ENCODE data around the gene UBR1. TPM values are rescaled to one million over a fixed set of nuclear protein-coding genes. Genes with fewer than 3 reads are reported as not detected.
"Not testable (repeated sequence)": the region's sequence is repeated elsewhere in the genome, so short reads cannot be mapped to it uniquely, and the experiment has no call there.

The UBR1 gene
- total RNA-seq, 1 donor = 35.5 TPM

- Histone ChIP-seq H2AFZ (ENCODE audit: low read length) (no peak overlapping the region), H3K4me2 (ENCODE audit: insufficient read depth, low read length) (no peak overlapping the region), H4K20me1 (ENCODE audit: insufficient read depth, low read length) (peaks cover 2% of the 10 kb centered on the region), H3K79me2 (ENCODE audit: insufficient read depth, low read length) (peaks cover 3% of the 10 kb centered on the region), H3K9me3 (ENCODE audit: low read depth, low read length) (no peaks in the 10 kb centered on the region), H3K27me3 (ENCODE audit: insufficient read depth, low read length) (no peaks in the 10 kb centered on the region), H3K4me3 (ENCODE audit: insufficient read depth, low read length) (no peak overlapping the region), H3K36me3 (ENCODE audit: insufficient read depth, low read length) (peaks cover 62% of the 10 kb centered on the region), H3K27ac (ENCODE audit: low read depth, low read length) (no peak overlapping the region), H3K4me1 (ENCODE audit: insufficient read depth, low read length) (no peaks in the 10 kb centered on the region)
- DNase-seq (ENCODE audit: insufficient read length, low spot score, missing footprints) = no peak
- no peak for TF ChIP-seq CTCF (IDR thresholded peaks at IDR 0.05; ENCODE audit: extremely low read depth, low read depth, low read length)
Observed at GRCh38 chr15:43046484-43046883, 59.4 kb downstream of the UBR1 start.

- peaks cover 3% of the 10 kb centered on the region for H3K79me2 ChIP-seq (ENCODE audit: insufficient read depth, low read length)
- no peak for TF ChIP-seq CTCF (IDR thresholded peaks at IDR 0.05; ENCODE audit: extremely low read depth, low read depth, low read length)
- H3K4me2 ChIP-seq (ENCODE audit: insufficient read depth, low read length) = no peak overlapping the region
- H3K27ac ChIP-seq (ENCODE audit: low read depth, low read length) = no peak overlapping the region
- peaks cover 58% of the 10 kb centered on the region for H3K36me3 ChIP-seq (ENCODE audit: insufficient read depth, low read length)
- H2AFZ ChIP-seq (ENCODE audit: low read length) = no peak overlapping the region
- no peak overlapping the region for H3K4me3 ChIP-seq (ENCODE audit: insufficient read depth, low read length)
- no peaks in the 10 kb centered on the region for H4K20me1 ChIP-seq (ENCODE audit: insufficient read depth, low read length)
- H3K4me1 ChIP-seq (ENCODE audit: insufficient read depth, low read length) = no peaks in the 10 kb centered on the region
- H3K9me3 ChIP-seq (ENCODE audit: low read depth, low read length) = no peaks in the 10 kb centered on the region
- no peaks in the 10 kb centered on the region for H3K27me3 ChIP-seq (ENCODE audit: insufficient read depth, low read length)
- DNase-seq (ENCODE audit: insufficient read length, low spot score, missing footprints) = no peak
Observed at GRCh38 chr15:43042885-43043284, 63.0 kb downstream of the UBR1 start.

GRCh38 chr15:43041085-43041484, 64.8 kb downstream of the UBR1 start:
- DNase-seq (ENCODE audit: insufficient read length, low spot score, missing footprints); H3K79me2 ChIP-seq (ENCODE audit: insufficient read depth, low read length); H3K4me3 ChIP-seq (ENCODE audit: insufficient read depth, low read length); H3K27ac ChIP-seq (ENCODE audit: low read depth, low read length); H3K27me3 ChIP-seq (ENCODE audit: insufficient read depth, low read length); H3K9me3 ChIP-seq (ENCODE audit: low read depth, low read length); H3K4me2 ChIP-seq (ENCODE audit: insufficient read depth, low read length); H4K20me1 ChIP-seq (ENCODE audit: insufficient read depth, low read length); H2AFZ ChIP-seq (ENCODE audit: low read length); H3K4me1 ChIP-seq (ENCODE audit: insufficient read depth, low read length): not testable (repeated sequence)
- H3K36me3 ChIP-seq (ENCODE audit: insufficient read depth, low read length) = peaks cover 48% of the 10 kb centered on the region

GRCh38 chr15:43035240-43035639, 70.6 kb downstream of the UBR1 start:
- not testable (repeated sequence) for H2AFZ ChIP-seq (ENCODE audit: low read length); H3K4me3 ChIP-seq (ENCODE audit: insufficient read depth, low read length); H3K9me3 ChIP-seq (ENCODE audit: low read depth, low read length); H3K4me1 ChIP-seq (ENCODE audit: insufficient read depth, low read length); H3K79me2 ChIP-seq (ENCODE audit: insufficient read depth, low read length); H3K27ac ChIP-seq (ENCODE audit: low read depth, low read length); H4K20me1 ChIP-seq (ENCODE audit: insufficient read depth, low read length); H3K27me3 ChIP-seq (ENCODE audit: insufficient read depth, low read length); H3K4me2 ChIP-seq (ENCODE audit: insufficient read depth, low read length); DNase-seq (ENCODE audit: insufficient read length, low spot score, missing footprints)
- H3K36me3 ChIP-seq (ENCODE audit: insufficient read depth, low read length) = peaks cover 14% of the 10 kb centered on the region

GRCh38 chr15:43029476-43029875, 76.4 kb downstream of the UBR1 start:
- DNase-seq (ENCODE audit: insufficient read length, low spot score, missing footprints) = no peak
- H3K27ac ChIP-seq (ENCODE audit: low read depth, low read length) = no peak overlapping the region
- H3K4me3 ChIP-seq (ENCODE audit: insufficient read depth, low read length) = no peak overlapping the region
- no peaks in the 10 kb centered on the region for H3K27me3 ChIP-seq (ENCODE audit: insufficient read depth, low read length)
- H2AFZ ChIP-seq (ENCODE audit: low read length) = no peak overlapping the region
- H3K4me1 ChIP-seq (ENCODE audit: insufficient read depth, low read length) = no peaks in the 10 kb centered on the region
- no peak for TF ChIP-seq CTCF (IDR thresholded peaks at IDR 0.05; ENCODE audit: extremely low read depth, low read depth, low read length)
- no peaks in the 10 kb centered on the region for H3K9me3 ChIP-seq (ENCODE audit: low read depth, low read length)
- H3K4me2 ChIP-seq (ENCODE audit: insufficient read depth, low read length) = no peak overlapping the region
- no peaks in the 10 kb centered on the region for H3K79me2 ChIP-seq (ENCODE audit: insufficient read depth, low read length)
- H3K36me3 ChIP-seq (ENCODE audit: insufficient read depth, low read length) = peaks cover 34% of the 10 kb centered on the region
- H4K20me1 ChIP-seq (ENCODE audit: insufficient read depth, low read length) = no peaks in the 10 kb centered on the region

Data from osteoblast (primary cell).